NCI-H526 (cell line): Measurements from ENCODE around the gene OR1J2.

Experiments used
- DNase-seq, 2 experiments: peaks; one replicate each; lab custom pipeline; 2025; lab: John Stamatoyannopoulos, UW

Gene OR1J2

DNA sequence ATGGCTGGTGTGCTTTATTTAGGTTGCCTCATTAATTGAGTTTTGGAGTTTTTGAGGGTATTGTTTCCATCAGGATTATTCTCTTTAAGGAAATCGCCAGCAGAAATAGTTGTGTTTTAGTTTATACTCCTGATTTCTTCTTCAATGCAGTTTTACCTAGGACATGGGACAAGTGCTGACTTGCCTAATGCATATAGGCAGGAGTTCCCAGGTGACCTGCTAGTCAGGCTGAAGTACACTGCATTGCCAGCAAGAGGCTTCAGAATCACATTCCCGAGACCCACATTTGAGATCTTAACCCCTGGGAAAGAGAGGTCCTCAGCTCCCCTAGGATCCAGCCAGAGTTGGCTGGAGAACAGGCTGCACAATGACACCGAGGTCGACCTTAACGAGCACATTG lies 40.8 kb downstream of the OR1J2 start:
- no peak for DNase-seq

DNA sequence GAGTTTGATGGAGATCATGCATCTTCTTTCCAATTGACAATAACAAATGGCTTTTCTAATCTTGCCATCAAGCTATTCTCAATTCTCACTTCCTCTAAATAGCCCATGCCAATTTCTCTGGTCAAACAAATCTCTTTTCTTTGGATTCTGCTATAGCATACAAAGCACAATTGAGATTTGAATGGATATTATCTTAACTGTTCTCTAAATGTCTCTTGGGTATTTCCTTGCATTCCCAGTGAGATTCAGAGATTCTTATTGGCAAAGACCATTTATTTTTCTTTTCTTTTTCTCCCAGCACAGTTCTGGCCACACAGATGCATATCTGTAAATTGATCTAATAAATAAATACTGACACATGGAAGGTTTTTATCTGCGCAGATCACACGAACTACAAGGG lies 42.2 kb downstream of the OR1J2 start, which contains the start of gene OR1N2:
OR1N2 (plus strand) TSS at position 301 of the 400 bp plus-strand sequence. CDS start 100 bp downstream, outside the sequence.
- no peak for DNase-seq
